ENCODE data around the gene PARD3B. TPM values are rescaled to one million over a fixed set of nuclear protein-coding genes. Genes with fewer than 3 reads are reported as not detected.

Gene PARD3B
- total and polyA plus RNA-seq, 2 experiments from 2014 or later, result 3.5 to 4.4 TPM

- peaks cover 21% of the 10 kb centered on the region for H3K36me3 Mint-ChIP-seq (ENCODE audit: low read depth)
- H3K79me2 ChIP-seq (replicated peaks; ENCODE audit: insufficient read depth), result no peaks in the 10 kb centered on the region
- peaks cover 15% of the 10 kb centered on the region for H3K9me3 Mint-ChIP-seq
- 0 out of 2 replicates have a peak, but pooled peaks cover 1% of the 10 kb centered on the region for H3K9me2 ChIP-seq (ENCODE audit: insufficient read depth)
- ATAC-seq (no peak), DNase-seq (ENCODE audit: low spot score) (no peak)
- no peaks in the 10 kb centered on the region for H3K4me1 ChIP-seq (ENCODE audit: insufficient read depth)
- H3K4me1 Mint-ChIP-seq, result 0 out of 3 replicates have a peak, but pooled peaks cover 5% of the 10 kb centered on the region
- H3K27ac Mint-ChIP-seq, result no peak overlapping the region
- no peaks in the 10 kb centered on the region for H3K36me3 ChIP-seq (ENCODE audit: insufficient read depth)
- no peaks in the 10 kb centered on the region for H4K20me1 ChIP-seq (replicated peaks; ENCODE audit: insufficient read depth)
- H3K4me3 Mint-ChIP-seq, result no peak overlapping the region
- H3K4me2 ChIP-seq, result no peak overlapping the region
- TF ChIP-seq, protein P1, sequence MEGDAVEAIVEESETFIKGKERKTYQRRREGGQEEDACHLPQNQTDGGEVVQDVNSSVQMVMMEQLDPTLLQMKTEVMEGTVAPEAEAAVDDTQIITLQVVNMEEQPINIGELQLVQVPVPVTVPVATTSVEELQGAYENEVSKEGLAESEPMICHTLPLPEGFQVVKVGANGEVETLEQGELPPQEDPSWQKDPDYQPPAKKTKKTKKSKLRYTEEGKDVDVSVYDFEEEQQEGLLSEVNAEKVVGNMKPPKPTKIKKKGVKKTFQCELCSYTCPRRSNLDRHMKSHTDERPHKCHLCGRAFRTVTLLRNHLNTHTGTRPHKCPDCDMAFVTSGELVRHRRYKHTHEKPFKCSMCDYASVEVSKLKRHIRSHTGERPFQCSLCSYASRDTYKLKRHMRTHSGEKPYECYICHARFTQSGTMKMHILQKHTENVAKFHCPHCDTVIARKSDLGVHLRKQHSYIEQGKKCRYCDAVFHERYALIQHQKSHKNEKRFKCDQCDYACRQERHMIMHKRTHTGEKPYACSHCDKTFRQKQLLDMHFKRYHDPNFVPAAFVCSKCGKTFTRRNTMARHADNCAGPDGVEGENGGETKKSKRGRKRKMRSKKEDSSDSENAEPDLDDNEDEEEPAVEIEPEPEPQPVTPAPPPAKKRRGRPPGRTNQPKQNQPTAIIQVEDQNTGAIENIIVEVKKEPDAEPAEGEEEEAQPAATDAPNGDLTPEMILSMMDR (conservative IDR thresholded peaks at IDR 0.05; ENCODE audit: low read depth in 2 of 2), result no peak
- TF ChIP-seq EZH2phosphoT487 (IDR thresholded peaks at IDR 0.05; ENCODE audit: unreplicated experiment), result no peak
- TF ChIP-seq ZNF114 (CRISPR knock-in tag; IDR thresholded peaks at IDR 0.05), result no peak
- no peak for TF ChIP-seq ZNF331 (CRISPR knock-in tag; IDR thresholded peaks at IDR 0.05; ENCODE audit: low read depth)
- TF ChIP-seq, protein P2, sequence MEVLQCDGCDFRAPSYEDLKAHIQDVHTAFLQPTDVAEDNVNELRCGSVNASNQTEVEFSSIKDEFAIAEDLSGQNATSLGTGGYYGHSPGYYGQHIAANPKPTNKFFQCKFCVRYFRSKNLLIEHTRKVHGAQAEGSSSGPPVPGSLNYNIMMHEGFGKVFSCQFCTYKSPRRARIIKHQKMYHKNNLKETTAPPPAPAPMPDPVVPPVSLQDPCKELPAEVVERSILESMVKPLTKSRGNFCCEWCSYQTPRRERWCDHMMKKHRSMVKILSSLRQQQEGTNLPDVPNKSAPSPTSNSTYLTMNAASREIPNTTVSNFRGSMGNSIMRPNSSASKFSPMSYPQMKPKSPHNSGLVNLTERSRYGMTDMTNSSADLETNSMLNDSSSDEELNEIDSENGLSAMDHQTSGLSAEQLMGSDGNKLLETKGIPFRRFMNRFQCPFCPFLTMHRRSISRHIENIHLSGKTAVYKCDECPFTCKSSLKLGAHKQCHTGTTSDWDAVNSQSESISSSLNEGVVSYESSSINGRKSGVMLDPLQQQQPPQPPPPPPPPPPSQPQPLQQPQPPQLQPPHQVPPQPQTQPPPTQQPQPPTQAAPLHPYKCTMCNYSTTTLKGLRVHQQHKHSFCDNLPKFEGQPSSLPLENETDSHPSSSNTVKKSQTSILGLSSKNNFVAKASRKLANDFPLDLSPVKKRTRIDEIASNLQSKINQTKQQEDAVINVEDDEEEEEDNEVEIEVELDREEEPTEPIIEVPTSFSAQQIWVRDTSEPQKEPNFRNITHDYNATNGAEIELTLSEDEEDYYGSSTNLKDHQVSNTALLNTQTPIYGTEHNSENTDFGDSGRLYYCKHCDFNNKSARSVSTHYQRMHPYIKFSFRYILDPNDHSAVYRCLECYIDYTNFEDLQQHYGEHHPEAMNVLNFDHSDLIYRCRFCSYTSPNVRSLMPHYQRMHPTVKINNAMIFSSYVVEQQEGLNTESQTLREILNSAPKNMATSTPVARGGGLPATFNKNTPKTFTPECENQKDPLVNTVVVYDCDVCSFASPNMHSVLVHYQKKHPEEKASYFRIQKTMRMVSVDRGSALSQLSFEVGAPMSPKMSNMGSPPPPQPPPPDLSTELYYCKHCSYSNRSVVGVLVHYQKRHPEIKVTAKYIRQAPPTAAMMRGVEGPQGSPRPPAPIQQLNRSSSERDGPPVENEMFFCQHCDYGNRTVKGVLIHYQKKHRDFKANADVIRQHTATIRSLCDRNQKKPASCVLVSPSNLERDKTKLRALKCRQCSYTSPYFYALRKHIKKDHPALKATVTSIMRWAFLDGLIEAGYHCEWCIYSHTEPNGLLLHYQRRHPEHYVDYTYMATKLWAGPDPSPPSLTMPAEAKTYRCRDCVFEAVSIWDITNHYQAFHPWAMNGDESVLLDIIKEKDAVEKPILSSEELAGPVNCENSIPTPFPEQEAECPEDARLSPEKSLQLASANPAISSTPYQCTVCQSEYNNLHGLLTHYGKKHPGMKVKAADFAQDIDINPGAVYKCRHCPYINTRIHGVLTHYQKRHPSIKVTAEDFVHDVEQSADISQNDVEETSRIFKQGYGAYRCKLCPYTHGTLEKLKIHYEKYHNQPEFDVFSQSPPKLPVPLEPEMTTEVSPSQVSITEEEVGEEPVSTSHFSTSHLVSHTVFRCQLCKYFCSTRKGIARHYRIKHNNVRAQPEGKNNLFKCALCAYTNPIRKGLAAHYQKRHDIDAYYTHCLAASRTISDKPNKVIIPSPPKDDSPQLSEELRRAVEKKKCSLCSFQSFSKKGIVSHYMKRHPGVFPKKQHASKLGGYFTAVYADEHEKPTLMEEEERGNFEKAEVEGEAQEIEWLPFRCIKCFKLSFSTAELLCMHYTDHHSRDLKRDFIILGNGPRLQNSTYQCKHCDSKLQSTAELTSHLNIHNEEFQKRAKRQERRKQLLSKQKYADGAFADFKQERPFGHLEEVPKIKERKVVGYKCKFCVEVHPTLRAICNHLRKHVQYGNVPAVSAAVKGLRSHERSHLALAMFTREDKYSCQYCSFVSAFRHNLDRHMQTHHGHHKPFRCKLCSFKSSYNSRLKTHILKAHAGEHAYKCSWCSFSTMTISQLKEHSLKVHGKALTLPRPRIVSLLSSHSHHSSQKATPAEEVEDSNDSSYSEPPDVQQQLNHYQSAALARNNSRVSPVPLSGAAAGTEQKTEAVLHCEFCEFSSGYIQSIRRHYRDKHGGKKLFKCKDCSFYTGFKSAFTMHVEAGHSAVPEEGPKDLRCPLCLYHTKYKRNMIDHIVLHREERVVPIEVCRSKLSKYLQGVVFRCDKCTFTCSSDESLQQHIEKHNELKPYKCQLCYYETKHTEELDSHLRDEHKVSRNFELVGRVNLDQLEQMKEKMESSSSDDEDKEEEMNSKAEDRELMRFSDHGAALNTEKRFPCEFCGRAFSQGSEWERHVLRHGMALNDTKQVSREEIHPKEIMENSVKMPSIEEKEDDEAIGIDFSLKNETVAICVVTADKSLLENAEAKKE (CRISPR knock-in tag; IDR thresholded peaks at IDR 0.05), result no peak
- TF ChIP-seq EZH2 (IDR thresholded peaks at IDR 0.05; ENCODE audit: low read depth, unreplicated experiment), result no peak
- no peak for TF ChIP-seq JUNB (IDR thresholded peaks at IDR 0.05; ENCODE audit: unreplicated experiment)
- TF ChIP-seq NANOG (IDR thresholded peaks at IDR 0.05; ENCODE audit: borderline replicate concordance), result no peak
- no peak for TF ChIP-seq STAT1 (IDR thresholded peaks at IDR 0.05; ENCODE audit: unreplicated experiment)
- no peak for TF ChIP-seq POLR2AphosphoS5 (IDR thresholded peaks at IDR 0.05; ENCODE audit: low read depth)
- TF ChIP-seq, protein P3, sequence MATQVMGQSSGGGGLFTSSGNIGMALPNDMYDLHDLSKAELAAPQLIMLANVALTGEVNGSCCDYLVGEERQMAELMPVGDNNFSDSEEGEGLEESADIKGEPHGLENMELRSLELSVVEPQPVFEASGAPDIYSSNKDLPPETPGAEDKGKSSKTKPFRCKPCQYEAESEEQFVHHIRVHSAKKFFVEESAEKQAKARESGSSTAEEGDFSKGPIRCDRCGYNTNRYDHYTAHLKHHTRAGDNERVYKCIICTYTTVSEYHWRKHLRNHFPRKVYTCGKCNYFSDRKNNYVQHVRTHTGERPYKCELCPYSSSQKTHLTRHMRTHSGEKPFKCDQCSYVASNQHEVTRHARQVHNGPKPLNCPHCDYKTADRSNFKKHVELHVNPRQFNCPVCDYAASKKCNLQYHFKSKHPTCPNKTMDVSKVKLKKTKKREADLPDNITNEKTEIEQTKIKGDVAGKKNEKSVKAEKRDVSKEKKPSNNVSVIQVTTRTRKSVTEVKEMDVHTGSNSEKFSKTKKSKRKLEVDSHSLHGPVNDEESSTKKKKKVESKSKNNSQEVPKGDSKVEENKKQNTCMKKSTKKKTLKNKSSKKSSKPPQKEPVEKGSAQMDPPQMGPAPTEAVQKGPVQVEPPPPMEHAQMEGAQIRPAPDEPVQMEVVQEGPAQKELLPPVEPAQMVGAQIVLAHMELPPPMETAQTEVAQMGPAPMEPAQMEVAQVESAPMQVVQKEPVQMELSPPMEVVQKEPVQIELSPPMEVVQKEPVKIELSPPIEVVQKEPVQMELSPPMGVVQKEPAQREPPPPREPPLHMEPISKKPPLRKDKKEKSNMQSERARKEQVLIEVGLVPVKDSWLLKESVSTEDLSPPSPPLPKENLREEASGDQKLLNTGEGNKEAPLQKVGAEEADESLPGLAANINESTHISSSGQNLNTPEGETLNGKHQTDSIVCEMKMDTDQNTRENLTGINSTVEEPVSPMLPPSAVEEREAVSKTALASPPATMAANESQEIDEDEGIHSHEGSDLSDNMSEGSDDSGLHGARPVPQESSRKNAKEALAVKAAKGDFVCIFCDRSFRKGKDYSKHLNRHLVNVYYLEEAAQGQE (IDR thresholded peaks at IDR 0.05; ENCODE audit: unreplicated experiment), result no peak
- no peak for TF ChIP-seq CREB1 (CRISPR knock-in tag; IDR thresholded peaks at IDR 0.05; ENCODE audit: low read depth)
- no peak for TF ChIP-seq ETS1 (IDR thresholded peaks at IDR 0.05)
- H3K27ac ChIP-seq (ENCODE audit: low read depth), result no peak overlapping the region
- H3K4me3 ChIP-seq, result no peak overlapping the region
- no peaks in the 10 kb centered on the region for H3K27me3 Mint-ChIP-seq (ENCODE audit: insufficient read depth, low read depth, poor library complexity)
- H3F3A ChIP-seq (replicated peaks; ENCODE audit: low read depth), result no peaks in the 10 kb centered on the region
- no peak overlapping the region for H2AFZ ChIP-seq
- H3K27me3 ChIP-seq (ENCODE audit: insufficient read depth), result no peaks in the 10 kb centered on the region
Observed at GRCh38 chr2:204647626-204648025, 102.4 kb downstream of the PARD3B start.
